GM12878 (cell line): ENCODE data around the gene PDXDC1. TPM values are rescaled to one million over a fixed set of nuclear protein-coding genes. Genes with fewer than 3 reads are reported as not detected.
"Not testable (repeated sequence)": the region's sequence is repeated elsewhere in the genome, so short reads cannot be mapped to it uniquely, and the experiment has no call there.

Experiments
- ATAC-seq: fragments of 200-7000 bp; cut with Tn5 transposase; 3 replicates; pipeline ENCODE4 v1.9.1; 2020; ENCODE audit warnings: mild to moderate bottlenecking, moderate library complexity
- BruUV-seq: library from RNA; stranded (reverse); fragments of 400-500 nt; replicated peaks from 2 replicates; lab custom pipeline; 2021; lab: Mats Ljungman, UMichigan
- CTCF ChIA-PET: fragments of 300-600 bp; sonication (Branson Sonifier 250); formaldehyde crosslinking; extraction: SDS; loops from one replicate; lab custom pipeline; 2021; ENCODE audit warnings: inconsistent platforms; lab: Yijun Ruan, JAX
- POLR2A ChIA-PET: fragments of 350-600 bp; formaldehyde crosslinking; extraction: SDS; loops from one replicate; lab custom pipeline; 2021; ENCODE audit warnings: inconsistent platforms; lab: Charles Lee
- RAD21 ChIA-PET: fragments of 300-600 bp; sonication (Branson Sonifier 250); formaldehyde crosslinking; loops from one replicate; lab custom pipeline; 2023; ENCODE audit warnings: antibody characterized with exemption; ENCODE audit not compliant: unreplicated experiment; lab: Charles Lee
- SMC1A ChIA-PET: fragments of 300-600 bp; sonication (Branson Sonifier 250); formaldehyde crosslinking; loops from one replicate; lab custom pipeline; 2023; ENCODE audit not compliant: unreplicated experiment, uncharacterized antibody; lab: Charles Lee
- DNase-seq: peaks from one replicate; pipeline ENCODE4 v3.0.0-alpha.2; 2011; ENCODE audit warnings: low read depth, low spot score
- FAIRE-seq: peaks from 3 replicates; lab custom pipeline; 2011; peaks lifted over from hg19 to GRCh38; lab: Jason Lieb, UNC
- H2AFZ ChIP-seq: 2 replicates; pipeline ENCODE4 v1.6.0; 2011; ENCODE audit warnings: low read depth, low read length, control low read depth; ENCODE audit not compliant: control insufficient read depth
- H3K27ac ChIP-seq: 2 replicates; pipeline ENCODE4 v1.5.1; 2011; ENCODE audit warnings: control low read depth; ENCODE audit not compliant: control insufficient read depth, insufficient read depth
- H3K27me3 ChIP-seq, 2 experiments: replicated peaks in 1 of 2; 2 replicates each; pipeline versions ENCODE4 v1.6.0 to v1.6.1; 2011; ENCODE audit warnings: low read length in 1 of 2; ENCODE audit not compliant: control insufficient read depth in 2 of 2, insufficient read depth in 2 of 2
- H3K36me3 ChIP-seq, 2 experiments: 2 replicates each; pipeline ENCODE4 v1.5.1; 2011; ENCODE audit warnings: low read length in 1 of 2; ENCODE audit not compliant: control insufficient read depth in 2 of 2, insufficient read depth in 2 of 2
- H3K4me1 ChIP-seq: 2 replicates; pipeline ENCODE4 v1.6.1; 2011; ENCODE audit warnings: mild to moderate bottlenecking, low read length, moderate library complexity, mixed read lengths; ENCODE audit not compliant: control insufficient read depth, insufficient read depth
- H3K4me2 ChIP-seq: 2 replicates; pipeline ENCODE4 v1.6.0; 2011; ENCODE audit warnings: control low read depth; ENCODE audit not compliant: control insufficient read depth, insufficient read depth
- H3K4me3 ChIP-seq: fragments of 200-600 bp; sonication (generic); 2 replicates; pipeline ENCODE4 v1.5.1; 2016
- H3K79me2 ChIP-seq: 2 replicates; pipeline ENCODE4 v1.6.0; 2011; ENCODE audit warnings: low read length; ENCODE audit not compliant: control insufficient read depth, insufficient read depth
- H3K9ac ChIP-seq: 2 replicates; pipeline ENCODE4 v1.8.0; 2011; ENCODE audit warnings: low read length, control low read depth, mixed read lengths; ENCODE audit not compliant: control insufficient read depth, insufficient read depth
- H3K9me3 ChIP-seq: replicated peaks from 3 replicates; pipeline ENCODE4 v1.5.1; 2011; ENCODE audit warnings: mild to moderate bottlenecking, low read length; ENCODE audit not compliant: control insufficient read depth, insufficient read depth
- H4K20me1 ChIP-seq: 2 replicates; pipeline ENCODE4 v1.6.0; 2011; ENCODE audit not compliant: control insufficient read depth, insufficient read depth
- BCL11A ChIP-seq: IDR thresholded peaks from 2 replicates; pipeline ENCODE4 v1.6.1; 2011; ENCODE audit warnings: low read depth, low read length
- BRCA1 ChIP-seq: IDR thresholded peaks from 2 replicates; pipeline ENCODE4 v1.6.1; 2011; ENCODE audit warnings: low read depth, low read length, improper control_type of control experiment
- CREM ChIP-seq: IDR thresholded peaks from 2 replicates; pipeline ENCODE4 v1.6.1; 2014; ENCODE audit warnings: antibody characterized with exemption, low read depth
- EED ChIP-seq: sonication (generic); IDR thresholded peaks from 2 replicates; pipeline ENCODE4 v1.6.1; 2016; ENCODE audit warnings: antibody characterized with exemption, low read depth
- FOXK2 ChIP-seq: fragments of 450-650 bp; IDR thresholded peaks from 2 replicates; pipeline ENCODE4 v1.6.1; 2017; ENCODE audit warnings: mild to moderate bottlenecking, moderate library complexity
- KLF5 ChIP-seq: fragments of 450-650 bp; IDR thresholded peaks from 2 replicates; pipeline ENCODE4 v1.6.1; 2014; ENCODE audit warnings: mild to moderate bottlenecking; ENCODE audit not compliant: partially characterized antibody
- NR2C1 ChIP-seq: fragments of 450-650 bp; IDR thresholded peaks from 2 replicates; pipeline ENCODE4 v1.6.1; 2017; ENCODE audit warnings: antibody characterized with exemption, mild to moderate bottlenecking, moderate library complexity
- POLR2A ChIP-seq: IDR thresholded peaks from 2 replicates; pipeline ENCODE4 v1.6.1; 2011; ENCODE audit warnings: low read depth, mild to moderate bottlenecking, low read length
- SRF ChIP-seq, 2 experiments: IDR thresholded peaks; 2 replicates each; pipeline ENCODE4 v1.6.1; 2011; ENCODE audit warnings: low read depth in 2 of 2, low read length in 2 of 2, mild to moderate bottlenecking in 1 of 2, moderate library complexity in 1 of 2
- SUPT20H ChIP-seq: IDR thresholded peaks from 2 replicates; pipeline ENCODE4 v1.6.1; 2011; ENCODE audit warnings: low read depth, mild to moderate bottlenecking, low read length, moderate library complexity, borderline replicate concordance; ENCODE audit not compliant: control insufficient read depth
- ZNF622 ChIP-seq: fragments of 450-650 bp; IDR thresholded peaks from 2 replicates; pipeline ENCODE4 v1.6.1; 2017; ENCODE audit warnings: mild to moderate bottlenecking, inconsistent platforms
- ZSCAN29 ChIP-seq: fragments of 450-650 bp; IDR thresholded peaks from 2 replicates; pipeline ENCODE4 v1.6.1; 2017; ENCODE audit warnings: mild to moderate bottlenecking, moderate library complexity
- WGBS: methylation state at CpG from one replicate; pipeline ENCODE4 v1.1.6; 2016; ENCODE audit warnings: low lambda C conversion rate; ENCODE audit not compliant: insufficient replicate concordance, insufficient coverage; ENCODE audit errors: missing lambda C conversion rate; 5-methylcytosine and 5-hydroxymethylcytosine counted together
- in situ Hi-C: fragments of 300-500 bp; cut with MboI; formaldehyde crosslinking; loops from 9 replicates; pipeline ENCODE4 v1.14.3; 2018; ENCODE audit warnings: mixed read lengths
- intact Hi-C: fragments of 100-400 bp; cut with micrococcal nuclease; formaldehyde crosslinking; loops from one replicate; pipeline ENCODE4 v1.14.2; 2022; ENCODE audit not compliant: unreplicated experiment
- polyA plus RNA-seq, 11 experiments: library from polyadenylated mRNA; depleted of rRNA in 4 of 11; unstranded in 6 of 11; stranded (reverse) in 5 of 11; fragments of >200 nt; fragmentation: Nextera tagmentation in 4 of 11; fragmentation: Illumina TruSeq in 1 of 11; extraction: Ambion mirVana in 4 of 11; extraction: Trizol in 1 of 11; gene quantifications; 1 replicate in 1 of 11; 2 replicates in 10 of 11; pipeline versions ENCODE4 v1.2.1 to v1.2.3, GENCODE V29; 2011 to 2016; ENCODE audit warnings: inconsistent platforms in 2 of 11, missing spikeins in 2 of 11, low read depth in 1 of 11
- total RNA-seq, 4 experiments: library from RNA; depleted of rRNA in 3 of 4; stranded (reverse); fragments of >200 nt in 3 of 4; fragmentation: Illumina TruSeq in 1 of 4; extraction: Trizol in 1 of 4; gene quantifications; 2 replicates each; pipeline versions ENCODE4 v1.2.1 to v1.2.3, GENCODE V29; 2013 to 2021
- TF ChIP-seq, protein P1 (sequence below): IDR thresholded peaks from 2 replicates; pipeline ENCODE4 v1.6.1; 2012; ENCODE audit warnings: mild to moderate bottlenecking, low read depth, low read length
- TF ChIP-seq, protein P2 (sequence below): IDR thresholded peaks from 2 replicates; pipeline ENCODE4 v1.6.1; 2011; ENCODE audit warnings: borderline replicate concordance, low read depth, mild to moderate bottlenecking, moderate library complexity, low read length; ENCODE audit not compliant: insufficient read depth, poor library complexity, severe bottlenecking

Gene PDXDC1
- total and polyA plus RNA-seq, 10 of the 15 experiments (the other 5 are each of a cell fraction or from before 2014, with no cell fraction given): 6.1 to 78.2 (median 53.8) TPM

DNA sequence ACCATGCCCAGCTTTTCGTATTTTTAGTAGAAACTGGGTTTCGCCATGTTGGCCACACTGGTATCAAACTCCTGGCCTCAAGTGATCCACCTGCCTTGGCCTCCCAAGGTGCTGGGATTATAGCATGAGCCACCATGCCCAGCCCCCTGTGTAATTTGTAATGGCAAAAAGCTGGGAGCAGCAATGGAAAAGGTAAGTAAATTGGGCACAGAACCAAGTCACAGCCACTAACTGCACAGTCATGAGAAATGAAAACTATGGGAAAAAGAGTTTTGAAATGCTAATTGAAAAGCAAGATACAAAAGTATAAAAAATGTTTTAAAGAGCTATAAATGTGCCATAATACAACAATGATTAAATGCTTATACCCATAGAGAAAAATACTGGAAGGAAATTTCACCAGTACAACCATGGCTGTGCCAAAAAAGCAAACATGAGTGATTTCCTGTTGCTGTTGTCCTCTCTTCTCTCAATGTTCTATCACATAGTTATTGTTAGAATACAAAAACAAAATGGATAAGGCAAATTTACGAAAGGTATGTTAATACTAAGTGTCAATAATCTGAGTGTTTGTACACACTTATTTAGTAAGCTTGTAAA is 74.9 kb downstream of the PDXDC1 start:
- in situ Hi-C loops (no loop called here), intact Hi-C loops (no loop called here)
- no peaks in the 10 kb centered on the region for H3K4me1 ChIP-seq
- BruUV-seq: no TSS peak
- H4K20me1 ChIP-seq: no peaks in the 10 kb centered on the region; the same call in 1 of the 2 replicates
- TF ChIP-seq SRF (IDR thresholded peaks at IDR 0.05; ENCODE audit: low read depth in 2 of 2, low read length in 2 of 2): no peak
- TF ChIP-seq EED: no peak
- no peak for TF ChIP-seq SUPT20H
- TF ChIP-seq CREM: no peak
- TF ChIP-seq KLF5: no peak
- no peak for TF ChIP-seq BCL11A
- no peak for TF ChIP-seq FOXK2
- TF ChIP-seq, protein P1, sequence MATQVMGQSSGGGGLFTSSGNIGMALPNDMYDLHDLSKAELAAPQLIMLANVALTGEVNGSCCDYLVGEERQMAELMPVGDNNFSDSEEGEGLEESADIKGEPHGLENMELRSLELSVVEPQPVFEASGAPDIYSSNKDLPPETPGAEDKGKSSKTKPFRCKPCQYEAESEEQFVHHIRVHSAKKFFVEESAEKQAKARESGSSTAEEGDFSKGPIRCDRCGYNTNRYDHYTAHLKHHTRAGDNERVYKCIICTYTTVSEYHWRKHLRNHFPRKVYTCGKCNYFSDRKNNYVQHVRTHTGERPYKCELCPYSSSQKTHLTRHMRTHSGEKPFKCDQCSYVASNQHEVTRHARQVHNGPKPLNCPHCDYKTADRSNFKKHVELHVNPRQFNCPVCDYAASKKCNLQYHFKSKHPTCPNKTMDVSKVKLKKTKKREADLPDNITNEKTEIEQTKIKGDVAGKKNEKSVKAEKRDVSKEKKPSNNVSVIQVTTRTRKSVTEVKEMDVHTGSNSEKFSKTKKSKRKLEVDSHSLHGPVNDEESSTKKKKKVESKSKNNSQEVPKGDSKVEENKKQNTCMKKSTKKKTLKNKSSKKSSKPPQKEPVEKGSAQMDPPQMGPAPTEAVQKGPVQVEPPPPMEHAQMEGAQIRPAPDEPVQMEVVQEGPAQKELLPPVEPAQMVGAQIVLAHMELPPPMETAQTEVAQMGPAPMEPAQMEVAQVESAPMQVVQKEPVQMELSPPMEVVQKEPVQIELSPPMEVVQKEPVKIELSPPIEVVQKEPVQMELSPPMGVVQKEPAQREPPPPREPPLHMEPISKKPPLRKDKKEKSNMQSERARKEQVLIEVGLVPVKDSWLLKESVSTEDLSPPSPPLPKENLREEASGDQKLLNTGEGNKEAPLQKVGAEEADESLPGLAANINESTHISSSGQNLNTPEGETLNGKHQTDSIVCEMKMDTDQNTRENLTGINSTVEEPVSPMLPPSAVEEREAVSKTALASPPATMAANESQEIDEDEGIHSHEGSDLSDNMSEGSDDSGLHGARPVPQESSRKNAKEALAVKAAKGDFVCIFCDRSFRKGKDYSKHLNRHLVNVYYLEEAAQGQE: no peak
- TF ChIP-seq ZSCAN29: no peak
- TF ChIP-seq NR2C1: no peak
- no peak for TF ChIP-seq ZNF622
- TF ChIP-seq POLR2A: no peak
- no peak for TF ChIP-seq BRCA1
- TF ChIP-seq, protein P2, sequence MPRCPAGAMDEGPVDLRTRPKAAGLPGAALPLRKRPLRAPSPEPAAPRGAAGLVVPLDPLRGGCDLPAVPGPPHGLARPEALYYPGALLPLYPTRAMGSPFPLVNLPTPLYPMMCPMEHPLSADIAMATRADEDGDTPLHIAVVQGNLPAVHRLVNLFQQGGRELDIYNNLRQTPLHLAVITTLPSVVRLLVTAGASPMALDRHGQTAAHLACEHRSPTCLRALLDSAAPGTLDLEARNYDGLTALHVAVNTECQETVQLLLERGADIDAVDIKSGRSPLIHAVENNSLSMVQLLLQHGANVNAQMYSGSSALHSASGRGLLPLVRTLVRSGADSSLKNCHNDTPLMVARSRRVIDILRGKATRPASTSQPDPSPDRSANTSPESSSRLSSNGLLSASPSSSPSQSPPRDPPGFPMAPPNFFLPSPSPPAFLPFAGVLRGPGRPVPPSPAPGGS: no peak
- ChIA-PET SMC1A (no interaction called here), RAD21 (no interaction called here), CTCF (interaction anchor here (1.8 to 2.6 kb wide), 2 partner anchors 19 to 23 kb away, joined by 4 to 7 read pairs; no protein-coding TSS in a partner anchor), POLR2A (interaction anchor here (0.6 kb wide), 1 partner anchor 18 kb away, joined by 3 read pairs; no protein-coding TSS in a partner anchor)
- no peak overlapping the region for H3K4me2 ChIP-seq
- peaks cover 5% of the 10 kb centered on the region for H3K79me2 ChIP-seq
- H3K9me3 ChIP-seq: no peaks in the 10 kb centered on the region
- H2AFZ ChIP-seq: no peak overlapping the region
- no peak overlapping the region for H3K9ac ChIP-seq
- H3K4me3 ChIP-seq: no peak overlapping the region
- ATAC-seq: no peak
- no peak for FAIRE-seq
- peaks cover 3 to 15% of the 10 kb centered on the region in 2 experiments for H3K36me3 ChIP-seq
- H3K27me3 ChIP-seq: no peaks in the 10 kb centered on the region
- 99% methylated on average over 3 of the region's 3 CpGs for WGBS
- H3K27ac ChIP-seq: no peak overlapping the region
- no peak for DNase-seq

DNA sequence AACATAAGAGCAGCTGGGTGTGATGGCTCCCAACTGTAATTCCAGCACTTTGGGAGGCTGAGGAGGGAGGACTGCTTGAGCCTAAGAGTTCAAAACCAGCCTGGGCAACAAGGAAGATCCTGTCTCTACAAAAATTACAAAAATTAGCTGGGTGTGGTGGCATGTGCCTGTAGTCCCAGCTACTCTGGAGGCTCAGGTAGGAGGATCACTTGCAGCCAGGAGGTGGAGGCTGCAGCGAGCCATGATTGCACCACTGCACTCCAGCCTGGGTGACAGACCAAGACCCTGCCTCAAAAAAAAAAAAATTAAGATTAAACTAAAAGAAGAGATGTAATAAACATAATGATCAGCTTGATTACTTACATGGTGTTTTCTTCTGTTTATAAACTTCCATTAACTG is 75.6 kb downstream of the PDXDC1 start:
- CTCF ChIA-PET: interaction anchor here (0.6 to 2.6 kb wide), 3 partner anchors 18 to 22 kb away, joined by 4 to 7 read pairs (median 4); no protein-coding TSS in a partner anchor
- DNase-seq, intact Hi-C loops, POLR2A ChIA-PET, H3K27me3 ChIP-seq, in situ Hi-C loops, BruUV-seq, H3K27ac ChIP-seq, FAIRE-seq, ATAC-seq, H3K4me2 ChIP-seq, H4K20me1 ChIP-seq, H2AFZ ChIP-seq, RAD21 ChIA-PET, H3K9ac ChIP-seq, H3K4me3 ChIP-seq, SMC1A ChIA-PET, H3K9me3 ChIP-seq, H3K4me1 ChIP-seq: not testable (repeated sequence)
- Histone ChIP-seq H3K36me3 (peaks cover 3 to 15% of the 10 kb centered on the region in 2 experiments), H3K79me2 (peaks cover 12% of the 10 kb centered on the region)
- 80% methylated on average over 1 of the region's 1 CpG for WGBS
